GM12892 (cell line): ENCODE results near the gene PET100.

Experiments
- POLR2A ChIP-seq: IDR thresholded peaks from 2 replicates; pipeline ENCODE4 v1.6.1; 2011; ENCODE audit warnings: low read depth, low read length, control low read depth
- POLR2AphosphoS5 ChIP-seq: IDR thresholded peaks from 2 replicates; pipeline ENCODE4 v1.6.1; 2011; ENCODE audit warnings: low read depth, low read length, control low read depth
- TAF1 ChIP-seq: IDR thresholded peaks from 2 replicates; pipeline ENCODE4 v1.6.1; 2011; ENCODE audit warnings: low read depth, mild to moderate bottlenecking, control low read depth, low read length, borderline replicate concordance

DNA sequence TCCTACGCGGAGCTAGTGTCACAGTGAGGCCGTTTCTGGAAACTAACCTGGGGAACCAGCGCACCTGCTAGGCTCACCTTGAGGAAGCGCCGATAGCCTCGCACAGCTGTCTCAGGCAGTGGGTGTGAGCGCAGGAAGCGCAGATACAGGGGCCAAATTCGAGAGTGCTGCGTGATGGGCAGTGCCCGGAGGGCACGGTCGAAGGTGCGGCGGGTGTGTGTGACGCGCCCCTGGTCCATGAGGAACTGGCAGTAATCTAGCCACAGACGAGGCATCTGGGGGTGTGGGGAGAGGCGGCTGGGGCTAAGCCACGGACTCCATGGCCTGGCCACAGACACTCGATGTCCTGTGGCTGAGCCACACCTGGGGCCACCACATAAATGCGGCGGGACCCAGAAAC, 2.4 kb upstream of the PET100 start:
- TF ChIP-seq POLR2A (no peak), TAF1 (no peak), POLR2AphosphoS5 (no peak)
